ENCODE data around the gene IFIT1B. TPM values are rescaled to one million over a fixed set of nuclear protein-coding genes. Genes with fewer than 3 reads are reported as not detected.

IFIT1B gene
- total RNA-seq, 1 donor from 2014 or later: not detected

DNA sequence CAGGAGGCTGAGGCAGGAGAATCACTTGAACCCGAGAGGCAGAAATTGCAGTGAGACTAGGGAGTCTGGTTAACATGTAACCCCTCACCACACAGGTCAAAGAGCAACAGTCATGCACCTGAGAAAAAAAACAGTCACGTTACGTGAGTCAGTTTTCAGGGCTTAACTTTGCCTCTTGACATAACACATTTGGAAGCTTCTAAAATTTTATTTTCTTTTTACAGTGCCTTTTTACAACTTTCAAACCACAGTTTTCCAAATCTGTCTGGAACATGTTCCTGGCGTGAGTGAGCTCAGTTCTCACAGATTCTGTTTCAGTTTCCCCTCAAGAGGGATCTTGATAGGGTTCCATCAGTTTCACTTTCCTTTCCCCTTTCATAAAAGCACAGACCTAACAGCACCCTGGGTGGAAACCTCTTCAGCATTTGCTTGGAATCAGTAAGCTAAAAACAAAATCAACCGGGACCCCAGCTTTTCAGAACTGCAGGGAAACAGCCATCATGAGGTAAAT, 45.7 kb upstream of the IFIT1B start:
- H3K36me3 Mint-ChIP-seq (ENCODE audit: unreplicated experiment): no peaks in the 10 kb centered on the region
- peaks cover 15% of the 10 kb centered on the region for H3K4me1 Mint-ChIP-seq (ENCODE audit: low read depth, unreplicated experiment)
- no peak for DNase-seq
- no peak overlapping the region for H3K4me3 Mint-ChIP-seq (ENCODE audit: unreplicated experiment)
- TF ChIP-seq, protein P1, sequence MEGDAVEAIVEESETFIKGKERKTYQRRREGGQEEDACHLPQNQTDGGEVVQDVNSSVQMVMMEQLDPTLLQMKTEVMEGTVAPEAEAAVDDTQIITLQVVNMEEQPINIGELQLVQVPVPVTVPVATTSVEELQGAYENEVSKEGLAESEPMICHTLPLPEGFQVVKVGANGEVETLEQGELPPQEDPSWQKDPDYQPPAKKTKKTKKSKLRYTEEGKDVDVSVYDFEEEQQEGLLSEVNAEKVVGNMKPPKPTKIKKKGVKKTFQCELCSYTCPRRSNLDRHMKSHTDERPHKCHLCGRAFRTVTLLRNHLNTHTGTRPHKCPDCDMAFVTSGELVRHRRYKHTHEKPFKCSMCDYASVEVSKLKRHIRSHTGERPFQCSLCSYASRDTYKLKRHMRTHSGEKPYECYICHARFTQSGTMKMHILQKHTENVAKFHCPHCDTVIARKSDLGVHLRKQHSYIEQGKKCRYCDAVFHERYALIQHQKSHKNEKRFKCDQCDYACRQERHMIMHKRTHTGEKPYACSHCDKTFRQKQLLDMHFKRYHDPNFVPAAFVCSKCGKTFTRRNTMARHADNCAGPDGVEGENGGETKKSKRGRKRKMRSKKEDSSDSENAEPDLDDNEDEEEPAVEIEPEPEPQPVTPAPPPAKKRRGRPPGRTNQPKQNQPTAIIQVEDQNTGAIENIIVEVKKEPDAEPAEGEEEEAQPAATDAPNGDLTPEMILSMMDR (IDR thresholded peaks at IDR 0.05; ENCODE audit: partially characterized antibody, unreplicated experiment): no peak
- no peaks in the 10 kb centered on the region for H3K27me3 Mint-ChIP-seq (ENCODE audit: unreplicated experiment)
- no peak overlapping the region for H3K27ac Mint-ChIP-seq (ENCODE audit: unreplicated experiment)
- H3K9me3 Mint-ChIP-seq (ENCODE audit: unreplicated experiment): no peaks in the 10 kb centered on the region

DNA sequence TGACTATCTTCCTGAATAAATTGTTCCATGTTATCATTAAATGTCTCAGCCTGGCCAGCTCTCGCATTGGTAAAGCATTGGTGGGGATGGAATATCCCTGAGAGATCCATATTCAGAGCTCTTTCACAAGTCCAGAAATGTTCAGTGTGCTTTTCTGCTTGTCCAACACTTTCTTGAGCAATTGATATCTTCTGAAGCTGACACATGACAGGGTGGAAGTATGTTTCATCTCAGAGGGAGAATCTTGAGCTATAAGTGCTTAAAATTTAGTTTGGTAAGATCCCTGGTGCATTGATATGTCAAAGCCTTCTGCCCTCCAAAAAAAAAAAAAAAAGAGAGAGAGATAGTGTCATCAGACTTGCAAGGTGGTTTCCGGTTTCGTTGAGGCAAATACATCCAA, 42.6 kb upstream of the IFIT1B start:
- DNase-seq: no peak
- H3K4me1 Mint-ChIP-seq (ENCODE audit: low read depth, unreplicated experiment): peaks cover 12% of the 10 kb centered on the region
- no peaks in the 10 kb centered on the region for H3K36me3 Mint-ChIP-seq (ENCODE audit: unreplicated experiment)
- no peak overlapping the region for H3K27ac Mint-ChIP-seq (ENCODE audit: unreplicated experiment)
- peaks cover 2% of the 10 kb centered on the region for H3K9me3 Mint-ChIP-seq (ENCODE audit: unreplicated experiment)
- H3K27me3 Mint-ChIP-seq (ENCODE audit: unreplicated experiment): peaks cover 3% of the 10 kb centered on the region
- H3K4me3 Mint-ChIP-seq (ENCODE audit: unreplicated experiment): no peak overlapping the region
- TF ChIP-seq, protein P1 (IDR thresholded peaks at IDR 0.05; ENCODE audit: partially characterized antibody, unreplicated experiment): no peak

DNA sequence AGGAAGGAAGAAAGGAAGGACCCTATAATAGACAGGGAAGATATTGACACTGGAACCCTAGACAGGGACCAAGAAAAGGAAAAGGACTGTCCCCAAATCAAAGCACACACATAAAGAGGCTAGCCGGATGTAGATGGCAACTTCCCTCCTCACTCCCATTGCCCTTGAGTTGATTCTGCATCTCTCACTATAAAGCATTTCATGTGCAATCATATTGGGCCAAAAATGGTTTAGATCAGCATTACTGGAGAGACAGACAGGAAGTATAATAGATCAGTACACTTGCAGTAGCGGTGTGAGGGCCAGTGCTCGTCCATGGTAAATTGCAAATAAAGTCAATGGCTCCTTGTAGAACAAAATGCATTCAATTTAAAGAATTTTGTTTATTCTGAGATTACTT, 41.6 kb upstream of the IFIT1B start:
- Mint-ChIP-seq H3K27me3 (ENCODE audit: unreplicated experiment) (peaks cover 3% of the 10 kb centered on the region), H3K36me3 (ENCODE audit: unreplicated experiment) (no peaks in the 10 kb centered on the region), H3K4me3 (ENCODE audit: unreplicated experiment) (no peak overlapping the region), H3K9me3 (ENCODE audit: unreplicated experiment) (peaks cover 2% of the 10 kb centered on the region), H3K27ac (ENCODE audit: unreplicated experiment) (no peak overlapping the region), H3K4me1 (ENCODE audit: low read depth, unreplicated experiment) (peaks cover 12% of the 10 kb centered on the region)
- TF ChIP-seq, protein P1 (IDR thresholded peaks at IDR 0.05; ENCODE audit: partially characterized antibody, unreplicated experiment): no peak
- DNase-seq: no peak

DNA sequence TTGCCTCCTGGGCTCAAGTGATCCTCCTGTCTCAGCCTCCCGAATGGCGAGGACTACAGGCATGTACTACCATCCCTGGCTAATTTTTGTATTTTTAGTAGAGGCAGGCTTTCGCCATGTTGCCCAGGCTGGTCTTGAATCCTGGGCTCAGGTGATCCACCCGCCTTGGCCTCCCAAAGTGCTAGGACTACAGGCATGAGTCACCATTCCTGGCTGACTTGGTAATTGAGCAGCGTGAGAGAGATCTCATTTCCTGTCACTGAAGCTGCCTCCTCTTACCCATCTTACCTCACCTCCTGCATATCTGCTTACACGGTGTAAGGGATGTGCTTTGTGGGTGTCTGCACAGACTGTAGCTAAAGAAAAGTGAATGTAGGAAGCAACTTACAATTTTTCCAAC, 40.4 kb upstream of the IFIT1B start:
- Mint-ChIP-seq H3K27me3 (ENCODE audit: unreplicated experiment) (peaks cover 3% of the 10 kb centered on the region), H3K4me3 (ENCODE audit: unreplicated experiment) (no peak overlapping the region), H3K4me1 (ENCODE audit: low read depth, unreplicated experiment) (peaks cover 12% of the 10 kb centered on the region), H3K36me3 (ENCODE audit: unreplicated experiment) (no peaks in the 10 kb centered on the region), H3K9me3 (ENCODE audit: unreplicated experiment) (peaks cover 2% of the 10 kb centered on the region), H3K27ac (ENCODE audit: unreplicated experiment) (no peak overlapping the region)
- DNase-seq: no peak
- TF ChIP-seq, protein P1 (IDR thresholded peaks at IDR 0.05; ENCODE audit: partially characterized antibody, unreplicated experiment): no peak

DNA sequence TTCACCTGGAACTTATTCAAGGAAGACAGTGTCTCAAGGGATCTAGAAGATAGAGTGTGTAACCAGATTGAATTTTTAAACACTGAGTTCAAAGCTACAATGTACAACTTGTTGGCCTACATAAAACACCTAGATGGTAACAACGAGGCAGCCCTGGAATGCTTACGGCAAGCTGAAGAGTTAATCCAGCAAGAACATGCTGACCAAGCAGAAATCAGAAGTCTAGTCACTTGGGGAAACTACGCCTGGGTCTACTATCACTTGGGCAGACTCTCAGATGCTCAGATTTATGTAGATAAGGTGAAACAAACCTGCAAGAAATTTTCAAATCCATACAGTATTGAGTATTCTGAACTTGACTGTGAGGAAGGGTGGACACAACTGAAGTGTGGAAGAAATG, 39.1 kb upstream of the IFIT1B start:
- H3K27ac Mint-ChIP-seq (ENCODE audit: unreplicated experiment): no peak overlapping the region
- no peaks in the 10 kb centered on the region for H3K36me3 Mint-ChIP-seq (ENCODE audit: unreplicated experiment)
- H3K4me1 Mint-ChIP-seq (ENCODE audit: low read depth, unreplicated experiment): peaks cover 2% of the 10 kb centered on the region
- DNase-seq: no peak
- no peak overlapping the region for H3K4me3 Mint-ChIP-seq (ENCODE audit: unreplicated experiment)
- peaks cover 3% of the 10 kb centered on the region for H3K27me3 Mint-ChIP-seq (ENCODE audit: unreplicated experiment)
- H3K9me3 Mint-ChIP-seq (ENCODE audit: unreplicated experiment): peaks cover 2% of the 10 kb centered on the region
- TF ChIP-seq, protein P1 (IDR thresholded peaks at IDR 0.05; ENCODE audit: partially characterized antibody, unreplicated experiment): no peak
